Endothelial cell of hepatic sinusoid (primary cell): ENCODE measurements around the gene MC3R.

ENCODE experiments used
- in situ Hi-C: cut with HindIII; loops from 2 replicates; pipeline ENCODE4 v1.10.0; 2017; ENCODE audit warnings: low sequenced_read_pairs

MC3R gene

DNA sequence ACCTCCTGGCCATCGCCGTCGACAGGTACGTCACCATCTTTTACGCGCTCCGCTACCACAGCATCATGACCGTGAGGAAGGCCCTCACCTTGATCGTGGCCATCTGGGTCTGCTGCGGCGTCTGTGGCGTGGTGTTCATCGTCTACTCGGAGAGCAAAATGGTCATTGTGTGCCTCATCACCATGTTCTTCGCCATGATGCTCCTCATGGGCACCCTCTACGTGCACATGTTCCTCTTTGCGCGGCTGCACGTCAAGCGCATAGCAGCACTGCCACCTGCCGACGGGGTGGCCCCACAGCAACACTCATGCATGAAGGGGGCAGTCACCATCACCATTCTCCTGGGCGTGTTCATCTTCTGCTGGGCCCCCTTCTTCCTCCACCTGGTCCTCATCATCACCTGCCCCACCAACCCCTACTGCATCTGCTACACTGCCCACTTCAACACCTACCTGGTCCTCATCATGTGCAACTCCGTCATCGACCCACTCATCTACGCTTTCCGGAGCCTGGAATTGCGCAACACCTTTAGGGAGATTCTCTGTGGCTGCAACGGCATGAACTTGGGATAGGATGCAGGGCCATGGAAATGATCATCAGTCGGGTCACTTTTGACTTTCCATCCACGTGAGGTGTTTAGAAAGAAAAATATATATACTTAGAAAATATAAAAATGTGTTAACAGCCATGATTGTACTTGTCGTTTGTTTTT, 868 bp downstream of the MC3R start:
- in situ Hi-C loops, result no loop called here

DNA sequence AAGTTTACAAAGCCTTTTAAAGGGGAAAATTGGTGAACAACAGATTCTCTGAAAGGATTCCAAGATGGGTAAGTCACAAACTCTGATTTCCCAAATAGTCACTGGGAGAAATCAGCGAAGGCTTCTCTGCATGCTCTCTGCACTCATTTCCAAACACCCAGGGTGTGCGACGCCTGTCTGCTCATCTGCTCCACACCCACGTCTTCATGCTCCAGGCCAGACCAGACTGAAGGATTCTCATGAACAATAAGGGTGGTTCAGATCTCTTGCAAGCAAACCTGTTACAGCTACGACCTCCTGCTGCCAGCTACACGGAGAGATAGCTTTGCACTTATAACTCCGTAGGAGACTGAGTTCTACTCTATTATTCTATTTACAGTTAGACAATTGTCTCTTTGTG, 1.4 kb downstream of the MC3R start:
- in situ Hi-C loops, result no loop called here

DNA sequence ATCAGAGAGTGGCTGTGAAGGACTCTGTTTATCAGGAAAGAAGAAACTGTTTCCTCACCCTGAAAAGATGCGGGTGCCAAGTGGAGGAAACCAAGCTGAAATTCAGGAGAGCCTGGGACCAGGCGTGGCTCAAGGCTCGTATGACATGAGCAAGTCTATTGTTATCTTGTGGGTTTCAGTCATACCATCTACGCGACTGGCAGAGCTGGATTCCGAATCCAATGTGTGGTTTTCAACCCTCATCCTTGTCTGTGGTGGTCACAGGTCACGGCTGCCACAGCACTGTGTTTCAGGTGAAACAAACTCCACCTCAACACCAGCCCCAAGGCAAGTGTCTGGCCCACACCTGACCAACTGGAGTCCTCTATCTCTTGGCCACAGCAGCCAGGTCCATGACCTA, 9.1 kb downstream of the MC3R start:
- in situ Hi-C loops, result no loop called here

DNA sequence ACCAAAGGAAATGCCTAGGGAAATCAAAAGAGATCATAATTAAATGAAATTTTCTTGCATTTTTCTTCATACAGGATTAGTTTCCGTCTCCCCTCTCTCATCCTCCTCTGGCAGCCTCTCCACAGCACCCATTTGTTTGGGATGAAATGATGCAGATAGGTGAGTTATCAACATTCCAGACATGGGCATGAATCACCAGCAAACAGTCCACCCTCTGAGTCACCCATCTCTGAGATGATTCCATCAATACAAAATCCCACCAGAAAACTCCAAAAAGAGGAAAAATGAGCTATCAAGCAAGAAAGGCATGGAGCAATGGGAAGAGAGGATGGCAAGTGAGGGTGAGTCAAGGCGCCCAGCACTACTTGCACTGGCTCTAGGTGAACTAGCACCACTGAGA, 11.4 kb downstream of the MC3R start:
- in situ Hi-C loops, result no loop called here

DNA sequence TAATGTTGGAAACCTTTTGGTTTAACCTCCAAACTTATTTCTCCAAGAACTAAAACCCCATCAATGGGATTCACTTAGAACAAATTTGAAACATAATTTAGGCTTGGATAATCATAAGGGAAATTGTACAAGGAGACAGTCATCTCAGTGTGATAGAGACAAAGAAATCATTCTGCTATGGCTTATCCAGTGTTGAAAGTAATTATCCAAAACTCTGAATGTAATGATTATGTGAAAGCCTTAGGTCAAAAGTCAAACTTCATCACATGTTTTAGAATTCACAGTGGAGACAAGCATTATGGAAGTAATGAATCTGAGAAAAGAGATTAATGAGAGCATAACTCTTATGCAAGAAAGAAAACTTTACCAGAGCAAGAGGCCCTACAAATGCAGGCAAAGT, 20.0 kb downstream of the MC3R start:
- in situ Hi-C loops, result no loop called here

DNA sequence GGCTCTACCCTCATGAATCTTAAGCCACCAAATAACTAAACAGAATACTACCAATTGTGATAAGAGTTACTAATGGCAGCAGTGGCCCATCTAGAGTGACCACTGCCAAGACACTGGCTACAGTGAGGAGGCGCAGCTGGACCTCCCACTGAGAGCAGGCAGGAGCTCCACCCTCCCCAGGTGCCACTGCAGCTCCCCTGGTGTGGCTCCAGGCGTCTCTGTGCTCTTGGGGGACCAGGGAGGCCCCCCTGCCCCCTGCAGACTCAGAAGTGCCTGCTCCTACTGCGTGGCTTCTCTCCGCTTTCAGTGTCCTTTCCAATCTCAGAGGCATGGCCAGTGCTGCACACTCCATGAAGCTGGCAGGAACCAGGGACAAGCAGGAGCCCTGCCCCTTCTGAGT, 23.4 kb downstream of the MC3R start:
- in situ Hi-C loops, result no loop called here

DNA sequence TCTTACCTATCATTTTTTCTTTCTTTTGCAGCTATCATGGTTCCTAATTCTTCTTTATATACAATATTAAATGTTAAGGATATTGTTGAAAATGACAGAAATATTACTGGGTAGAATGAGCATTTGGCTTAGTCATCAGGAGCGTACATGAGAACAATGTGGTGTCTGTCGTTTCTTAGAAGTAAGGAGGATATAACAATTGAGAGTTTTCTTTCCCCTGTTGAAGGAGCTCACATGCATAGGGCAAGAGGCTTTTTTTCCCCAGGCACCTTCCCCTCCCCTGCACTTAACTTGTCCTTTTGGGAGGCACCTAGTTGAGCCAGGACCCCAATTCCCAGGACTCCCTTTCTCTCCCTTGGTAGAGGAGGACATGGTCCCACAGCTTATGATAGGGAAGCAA, 25.0 kb downstream of the MC3R start:
- in situ Hi-C loops, result no loop called here

DNA sequence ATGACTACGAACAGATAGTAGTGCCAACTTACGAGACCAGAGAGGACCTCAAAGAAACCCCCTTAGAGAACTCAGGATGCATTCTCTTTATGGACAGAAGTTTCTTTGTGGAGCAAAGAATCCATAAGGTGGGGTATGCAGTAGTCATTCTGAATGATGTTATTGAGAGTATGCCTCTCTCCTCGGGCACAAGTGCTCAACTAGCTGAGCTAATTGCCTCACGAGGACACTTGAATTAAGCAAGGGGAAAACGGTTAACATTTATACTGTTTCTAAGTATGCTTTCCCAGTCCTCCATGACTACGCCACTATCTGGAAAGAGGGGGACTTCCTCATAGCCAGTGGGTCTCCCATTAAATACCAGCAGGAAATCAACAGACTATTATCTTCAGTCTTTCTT, 25.6 kb downstream of the MC3R start:
- in situ Hi-C loops, result no loop called here

DNA sequence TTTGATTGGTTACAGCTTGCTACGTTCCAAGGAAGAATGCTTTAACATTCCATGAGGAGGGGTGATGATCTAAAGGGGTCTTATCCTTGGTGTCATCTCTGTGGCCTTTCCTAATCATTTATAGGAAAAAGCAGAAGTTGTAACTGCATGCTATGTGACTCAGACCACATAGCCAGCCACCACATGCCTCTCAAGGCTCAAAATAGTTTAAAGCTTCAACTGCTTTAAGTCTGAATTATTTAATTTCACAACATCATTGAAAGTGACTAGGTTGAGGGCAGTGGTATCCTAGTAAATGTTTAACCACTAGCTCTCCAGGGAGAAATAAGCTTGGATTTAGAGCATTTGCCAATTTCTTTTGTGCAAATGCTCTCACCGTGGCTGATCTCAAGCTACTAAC, 29.7 kb downstream of the MC3R start:
- in situ Hi-C loops, result no loop called here

DNA sequence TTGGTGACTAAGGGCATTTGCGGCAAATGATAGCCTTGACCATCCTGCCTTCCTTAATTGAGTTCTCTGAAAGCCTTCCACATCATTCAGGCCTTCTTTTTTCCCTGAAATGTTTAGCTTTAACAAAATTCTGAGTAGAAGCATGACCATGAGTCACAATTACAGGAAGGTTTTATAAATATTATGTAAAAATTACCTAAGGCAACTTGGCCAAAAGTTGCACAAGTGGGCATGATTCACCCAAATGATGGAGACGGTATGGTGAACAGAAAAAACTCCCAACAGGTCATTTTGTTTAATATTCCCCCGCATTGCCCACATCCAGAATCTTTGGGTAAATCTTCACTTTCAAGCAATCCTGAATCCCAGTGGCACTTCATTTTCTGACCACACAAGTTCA, 37.0 kb downstream of the MC3R start:
- in situ Hi-C loops, result no loop called here

DNA sequence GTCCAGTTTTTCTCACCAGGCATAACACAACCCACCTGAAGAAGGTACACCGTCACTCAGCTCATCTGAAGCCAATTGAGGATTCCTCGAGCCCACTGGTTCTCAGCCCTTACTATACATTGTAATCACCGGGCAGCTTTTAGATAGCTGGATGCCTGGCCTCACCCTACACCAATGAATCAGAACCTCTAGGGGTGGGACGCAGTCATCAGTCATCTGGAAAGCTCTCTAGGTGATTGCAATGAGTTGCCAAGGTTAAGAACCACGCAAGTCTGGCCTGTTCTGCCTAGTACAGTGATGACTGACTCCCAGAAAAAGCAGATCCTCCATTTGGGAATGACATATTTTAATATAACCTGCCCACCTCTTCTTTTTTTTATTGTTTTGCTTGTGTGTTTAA, 41.1 kb downstream of the MC3R start:
- in situ Hi-C loops, result no loop called here

DNA sequence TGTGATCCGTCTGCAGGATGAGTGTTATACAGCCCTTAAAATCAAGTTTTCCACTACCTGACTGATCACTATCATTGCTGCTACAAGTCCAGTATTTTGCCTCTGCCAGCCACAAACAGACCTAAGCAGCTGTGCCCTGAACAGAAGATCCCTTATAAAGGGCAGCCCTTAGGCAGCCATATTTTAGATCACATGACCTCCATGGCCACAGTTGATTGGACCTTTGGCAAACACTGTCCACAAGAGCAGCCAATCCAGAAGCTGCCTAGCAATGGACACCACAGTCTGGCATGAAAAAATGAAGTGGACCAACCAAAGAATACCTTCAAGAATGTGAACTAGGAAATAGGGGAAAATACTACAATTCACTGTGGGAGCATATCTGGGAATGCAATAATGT, 50.8 kb downstream of the MC3R start:
- in situ Hi-C loops, result no loop called here
